Measurements from ENCODE around the gene PIP4K2B. TPM values are rescaled to one million over a fixed set of nuclear protein-coding genes. Genes with fewer than 3 reads are reported as not detected.

Gene PIP4K2B
- total and polyA plus RNA-seq, 9 of the 15 experiments (the other 6 are each of a cell fraction or from before 2014, with no cell fraction given), result 3.7 to 29.9 (median 23.0) TPM

GRCh38 chr17:38728290-38728831 lies 71.0 kb downstream of the PIP4K2B start (continued):
- TF ChIP-seq GTF3C2 (IDR thresholded peaks at IDR 0.05; ENCODE audit: borderline replicate concordance, extremely low read depth, insufficient read length), result no peak

- H3K9me1 ChIP-seq (ENCODE audit: control insufficient read depth, insufficient read depth, low read length), result peaks cover 3% of the 10 kb centered on the region
- H3K79me2 ChIP-seq (ENCODE audit: control insufficient read depth, insufficient read depth, low read length), result peaks cover 24% of the 10 kb centered on the region
- no peak overlapping the region for H3K4me3 ChIP-seq
- peak overlapping the region in 1 of 2 experiments; percentile 84; a peak in 1 of 4 replicates for H3K9ac ChIP-seq (ENCODE audit: insufficient read depth in 1 of 2, low read depth in 2 of 2, low read length in 2 of 2)
- in situ Hi-C loops (cut with MboI), result no loop called here
- no peaks in the 10 kb centered on the region for H3K27me3 ChIP-seq (ENCODE audit: control insufficient read depth in 2 of 2, insufficient read depth in 2 of 2, low read length in 2 of 2)
- no peaks in the 10 kb centered on the region for H4K20me1 ChIP-seq (replicated peaks; ENCODE audit: control insufficient read depth, insufficient read depth, low read length)
- intact Hi-C loops (cut with micrococcal nuclease), result no loop called here
- H3K4me2 ChIP-seq (ENCODE audit: insufficient read depth, low read length), result peak overlapping the region; percentile 0; the same call in 1 of the 2 replicates
- DNase-seq (ENCODE audit: extremely low read depth in 1 of 4, low spot score in 3 of 4), result no peak
- H2AFZ ChIP-seq (ENCODE audit: low read depth, low read length), result no peak overlapping the region
- CTCF ChIA-PET (ENCODE audit: low intra/inter-chr PET ratio), result no interaction called here
- H3K9me3 ChIP-seq (replicated peaks; ENCODE audit: control insufficient read depth, insufficient read depth, low read depth, low read length), result no peaks in the 10 kb centered on the region
- no peak for TF ChIP-seq HDAC2 (IDR thresholded peaks at IDR 0.05)
- FAIRE-seq, result no peak
- peaks cover 45 to 70% of the 10 kb centered on the region in 2 experiments for H3K4me1 ChIP-seq (replicated peaks in 1 of 2; ENCODE audit: control insufficient read depth in 2 of 2, insufficient read depth in 2 of 2, low read length in 2 of 2)
- H3K27ac ChIP-seq (ENCODE audit: extremely low read depth, low read depth, low read length), result no peak overlapping the region
- 69% methylated on average over 5 of the region's 5 CpGs for WGBS (ENCODE audit: insufficient coverage, low coverage, missing lambda C conversion rate)
- no peak for ATAC-seq
- peaks cover 30% of the 10 kb centered on the region; the same call in 2 of the 3 replicates for H3K36me3 ChIP-seq (ENCODE audit: control insufficient read depth, insufficient read depth, low read length)
- BruUV-seq (replicated peaks), result no TSS peak
- POLR2A ChIA-PET, result interaction anchor here (0.9 to 2.4 kb wide), 10 partner anchors 9 to 142 kb away, joined by 3 to 13 read pairs (median 6); partner anchors contain the start of genes LASP1 and MLLT6
Observed at GRCh38 chr17:38727736-38728135, 71.6 kb downstream of the PIP4K2B start.
